HG03103 (cell line): Measurements from ENCODE around the gene RAB3IL1.

Experiments used
- ATAC-seq: cut with Tn5 transposase; IDR thresholded peaks from one replicate; pipeline ENCODE4 v1.9.1; 2021; ENCODE audit warnings: low read depth; ENCODE audit not compliant: unreplicated experiment

RAB3IL1 gene

DNA sequence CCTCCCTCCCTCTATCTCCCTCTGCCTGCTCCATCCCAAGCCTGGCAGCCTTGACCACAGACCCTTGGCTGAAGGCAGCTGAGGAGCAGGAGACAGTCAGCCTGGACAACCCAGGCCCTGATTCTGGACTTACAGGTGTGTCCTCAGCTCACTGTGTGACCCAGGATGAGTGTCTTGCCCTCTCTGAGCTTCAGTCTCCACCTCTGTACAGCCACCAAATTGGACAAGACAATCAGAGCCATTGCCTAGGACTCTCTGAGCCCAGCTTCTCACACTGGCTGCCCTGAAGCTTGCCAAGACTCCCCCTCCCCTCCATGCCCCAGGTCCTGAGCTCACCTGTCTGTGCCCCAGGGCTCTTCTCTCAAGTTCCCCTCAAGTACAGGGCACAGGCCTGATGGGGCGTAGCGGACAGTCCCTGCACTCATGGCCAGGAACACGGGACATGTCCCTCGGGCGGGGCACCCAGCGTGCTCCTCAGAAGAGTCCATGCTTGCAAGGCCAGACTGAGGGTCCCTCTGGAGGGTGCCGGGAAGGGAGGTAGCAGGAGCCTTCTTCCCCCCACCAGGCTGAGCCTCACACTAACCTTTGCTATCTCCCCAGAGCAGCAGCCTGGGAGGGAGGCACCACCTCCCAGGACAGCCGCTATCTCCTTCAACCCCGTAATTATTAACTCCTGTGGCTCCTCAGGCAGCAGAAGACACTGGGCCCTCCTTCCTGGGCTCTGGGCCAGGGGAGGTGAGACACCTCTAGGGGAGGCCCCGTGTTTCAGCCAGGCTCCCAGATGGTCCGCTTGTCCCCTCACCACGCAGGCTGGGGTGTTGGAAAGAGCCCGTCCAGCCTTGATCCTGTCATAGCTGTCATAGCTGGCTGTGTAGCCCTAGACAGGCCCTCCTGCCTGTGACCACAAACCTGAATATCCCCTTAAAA is 2.6 kb upstream of the RAB3IL1 start:
- ATAC-seq, result no peak

DNA sequence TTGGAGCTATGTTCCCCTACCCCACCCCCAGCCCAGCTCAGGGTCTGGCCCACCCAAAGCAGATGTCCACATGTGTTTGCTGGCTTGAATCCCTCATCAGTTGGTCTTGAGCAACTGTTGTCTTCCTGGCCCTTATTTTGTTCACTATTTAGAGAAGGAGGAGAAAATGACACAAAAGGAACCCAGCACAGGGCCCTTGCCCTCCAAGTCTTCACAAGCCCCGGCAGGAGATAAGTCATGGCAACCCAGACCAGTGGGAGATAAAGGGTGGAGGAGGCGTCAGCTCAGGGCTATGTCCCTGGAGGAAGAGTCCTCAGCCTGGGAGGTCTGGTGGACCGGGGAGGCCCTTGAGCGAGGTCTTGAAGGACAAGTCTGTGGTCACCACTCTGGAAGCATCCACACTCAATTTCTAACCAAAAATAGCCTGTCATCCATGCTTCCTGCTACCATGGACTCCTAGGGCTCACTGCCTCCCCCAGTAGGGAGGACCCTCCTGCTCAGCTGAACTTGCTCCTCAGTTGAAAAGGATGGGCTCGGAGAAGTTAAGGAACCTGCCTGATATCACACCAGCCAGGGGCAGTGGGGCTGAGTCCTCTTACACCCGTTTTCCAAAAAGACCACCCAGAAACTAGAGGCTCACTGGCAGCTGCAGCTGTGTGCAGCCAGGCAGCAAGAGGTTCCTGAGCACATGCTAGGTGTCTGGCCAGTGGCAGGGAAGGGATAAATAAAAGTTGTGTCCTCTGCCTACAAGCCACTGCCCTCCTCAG is 1.8 kb upstream of the RAB3IL1 start:
- no peak for ATAC-seq

DNA sequence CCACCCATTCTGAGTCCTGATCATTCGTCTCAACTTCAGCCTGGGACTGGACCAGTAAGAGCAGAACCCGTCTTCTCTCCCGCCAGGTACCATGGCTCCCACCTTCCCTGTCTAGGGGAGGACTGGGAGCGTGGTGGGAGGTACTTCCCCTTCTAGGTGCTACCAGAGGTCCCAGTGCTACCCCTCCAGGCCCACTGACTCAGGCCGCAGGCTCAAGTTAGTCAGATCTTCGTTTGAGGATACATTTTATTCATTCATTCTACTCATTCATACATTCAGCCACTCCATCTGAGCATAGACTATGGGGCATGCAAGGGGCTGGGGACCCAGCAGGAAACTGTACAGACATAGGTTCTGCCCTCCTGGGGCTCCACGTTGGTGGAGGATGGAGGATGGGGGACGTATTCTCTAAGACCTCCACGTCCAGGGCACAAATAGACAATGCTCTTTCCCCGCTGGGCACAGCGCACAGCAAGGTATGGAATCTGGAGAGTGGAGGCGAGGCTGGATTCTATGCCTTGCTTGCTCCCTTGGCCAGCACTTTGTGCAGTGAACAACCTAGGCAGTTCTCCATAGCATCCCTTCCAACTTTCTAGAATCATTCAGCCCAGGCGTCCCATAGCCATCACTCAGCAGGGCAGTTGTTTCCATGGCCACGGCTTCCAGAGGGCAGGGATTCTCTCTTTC is 1.0 kb upstream of the RAB3IL1 start:
- ATAC-seq, result no peak

DNA sequence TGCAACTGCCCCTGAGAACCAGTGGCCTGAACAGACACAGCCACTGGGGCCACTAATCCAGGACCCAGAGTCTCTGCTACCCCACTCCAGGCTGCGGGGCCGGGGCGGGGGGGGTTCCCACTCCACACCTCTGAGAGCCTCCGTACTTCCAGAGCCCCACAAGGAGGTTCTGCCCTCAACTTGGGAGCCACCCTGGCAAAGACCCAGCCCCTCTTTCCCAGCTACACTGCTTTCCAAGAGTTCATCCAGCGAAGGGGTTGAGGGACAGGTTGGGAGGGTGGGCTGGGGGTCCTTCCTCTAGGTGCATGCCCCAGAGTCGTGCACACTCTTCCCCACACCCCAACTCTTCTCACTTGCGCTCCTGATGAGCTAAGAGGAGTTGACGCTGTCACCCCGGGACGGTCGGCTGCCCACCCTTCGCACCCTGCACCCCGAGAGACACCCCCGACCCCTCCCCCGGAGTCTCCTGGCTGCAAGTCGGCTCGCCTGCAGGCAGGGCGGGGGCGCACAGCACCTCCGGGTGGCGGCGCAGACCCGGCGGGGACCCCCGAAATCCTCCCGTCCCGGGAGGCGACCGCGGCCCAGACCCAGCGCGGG is 531 bp downstream of the RAB3IL1 start:
- no peak for ATAC-seq

DNA sequence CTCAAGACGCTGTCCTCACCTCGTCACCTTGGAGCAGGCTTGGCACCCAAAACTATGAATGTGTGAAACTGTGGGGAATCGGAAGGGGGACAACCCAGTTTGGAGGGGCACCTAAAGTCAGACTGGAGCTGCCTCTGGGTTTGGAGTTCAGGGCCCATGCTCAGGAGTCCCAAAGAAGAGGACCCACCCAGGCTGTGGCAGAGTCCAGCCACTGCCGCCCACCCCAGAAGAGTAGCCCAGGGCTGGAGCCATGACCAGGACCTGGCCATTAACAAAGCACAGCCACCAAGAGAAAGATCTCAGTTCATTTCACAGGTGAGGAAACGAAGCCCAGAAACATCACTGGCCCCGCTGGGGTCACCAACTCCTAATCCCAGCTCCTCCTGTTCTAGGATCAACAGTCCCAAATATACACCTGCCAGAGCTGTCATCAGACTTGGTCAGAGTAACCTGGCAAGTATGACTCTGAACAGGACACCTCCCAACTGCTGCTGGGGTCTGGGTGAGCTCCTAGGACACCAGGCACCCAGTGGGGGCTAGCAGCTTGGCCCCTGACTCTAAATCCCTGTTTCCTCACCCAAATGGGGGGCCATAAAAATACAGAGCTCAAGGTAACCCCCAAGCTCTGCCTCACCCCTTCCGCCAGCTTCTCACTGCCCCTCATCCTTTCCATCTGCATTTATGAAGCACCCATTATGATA is 2.7 kb downstream of the RAB3IL1 start:
- ATAC-seq, result no peak

DNA sequence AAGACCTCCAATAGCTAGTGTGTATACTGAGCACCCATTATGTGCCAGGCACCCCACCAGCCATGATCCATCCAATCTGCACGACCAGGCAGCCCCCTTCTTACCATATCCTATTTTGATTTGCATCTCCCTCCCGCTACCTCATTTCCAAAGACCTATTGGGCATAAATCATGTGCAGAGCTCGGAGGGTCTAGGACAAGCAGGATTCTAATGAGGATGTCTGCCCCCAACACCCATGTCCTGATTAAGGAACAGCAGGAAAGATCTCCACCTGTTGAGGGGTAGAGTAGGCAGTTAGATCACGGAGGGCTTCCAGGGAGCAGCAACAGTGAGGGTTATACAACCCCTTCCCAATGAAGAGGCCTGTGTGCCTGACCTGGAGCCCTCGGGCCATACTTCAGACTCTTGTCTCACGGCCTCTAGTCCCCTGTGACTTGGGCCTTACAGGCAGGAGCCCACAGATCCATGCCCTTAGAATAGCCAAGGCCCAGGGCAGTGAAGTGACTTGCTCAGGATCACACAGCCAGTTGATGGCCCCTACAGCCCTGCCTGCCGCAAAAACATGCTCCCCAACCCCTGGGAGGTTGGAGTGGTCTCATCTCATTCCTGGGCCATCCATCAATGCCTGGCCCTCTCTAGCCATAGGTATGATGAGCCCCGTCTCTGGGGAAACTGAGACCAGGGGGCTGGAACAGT is 3.5 kb downstream of the RAB3IL1 start:
- ATAC-seq, result no peak

DNA sequence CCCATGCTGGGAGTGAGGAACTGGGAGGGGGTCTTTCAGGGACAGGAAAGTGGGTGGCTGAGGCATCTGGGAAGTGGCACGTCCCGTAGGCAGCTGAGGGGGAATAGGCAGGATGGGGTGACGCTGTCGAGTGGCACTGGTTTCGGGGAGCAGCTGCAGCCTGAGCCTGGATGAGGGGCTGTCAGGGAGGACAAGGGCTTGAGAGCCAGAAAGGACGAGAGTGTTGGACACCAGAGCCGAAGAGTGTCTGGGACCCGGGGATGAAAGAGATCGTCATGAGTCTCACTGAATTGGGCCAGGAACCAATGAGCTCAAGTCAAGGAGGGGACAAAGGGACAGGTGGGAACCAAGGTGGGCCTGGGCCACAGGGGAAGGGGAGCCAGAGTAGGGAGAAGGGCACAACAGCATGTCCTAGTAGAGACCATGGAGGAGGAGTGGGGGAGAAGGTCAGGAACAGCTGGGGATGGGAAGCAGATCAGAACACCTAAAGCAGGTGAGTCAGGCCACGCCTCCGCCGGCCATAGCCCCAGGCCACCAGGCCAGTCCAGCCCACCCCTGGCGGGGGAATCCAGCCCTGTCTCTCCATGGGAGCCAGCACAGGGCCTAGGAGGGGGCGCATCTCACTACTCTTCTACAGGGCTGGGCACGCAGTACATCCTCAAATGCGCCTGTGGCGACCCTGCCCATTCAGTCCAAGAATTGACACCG is 4.2 kb downstream of the RAB3IL1 start:
- ATAC-seq, result no peak

DNA sequence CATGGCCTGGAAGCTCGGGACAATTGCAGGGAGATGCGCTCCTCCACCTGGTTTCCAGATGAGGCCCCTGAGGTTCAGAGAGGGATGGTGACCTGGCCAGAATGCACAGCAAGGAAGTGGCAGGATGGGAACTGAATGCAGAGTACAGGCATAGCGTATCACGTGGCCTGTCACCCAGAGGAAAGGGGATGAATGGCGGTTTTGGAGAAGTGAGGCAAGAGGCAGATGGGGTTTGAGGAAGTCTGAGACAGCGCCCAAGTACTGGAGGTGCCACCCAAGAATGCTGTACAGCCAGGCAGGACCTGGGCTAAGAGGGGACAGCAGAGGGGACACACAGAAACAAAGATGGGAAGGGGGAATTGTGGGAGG is 4.9 kb downstream of the RAB3IL1 start:
- no peak for ATAC-seq

DNA sequence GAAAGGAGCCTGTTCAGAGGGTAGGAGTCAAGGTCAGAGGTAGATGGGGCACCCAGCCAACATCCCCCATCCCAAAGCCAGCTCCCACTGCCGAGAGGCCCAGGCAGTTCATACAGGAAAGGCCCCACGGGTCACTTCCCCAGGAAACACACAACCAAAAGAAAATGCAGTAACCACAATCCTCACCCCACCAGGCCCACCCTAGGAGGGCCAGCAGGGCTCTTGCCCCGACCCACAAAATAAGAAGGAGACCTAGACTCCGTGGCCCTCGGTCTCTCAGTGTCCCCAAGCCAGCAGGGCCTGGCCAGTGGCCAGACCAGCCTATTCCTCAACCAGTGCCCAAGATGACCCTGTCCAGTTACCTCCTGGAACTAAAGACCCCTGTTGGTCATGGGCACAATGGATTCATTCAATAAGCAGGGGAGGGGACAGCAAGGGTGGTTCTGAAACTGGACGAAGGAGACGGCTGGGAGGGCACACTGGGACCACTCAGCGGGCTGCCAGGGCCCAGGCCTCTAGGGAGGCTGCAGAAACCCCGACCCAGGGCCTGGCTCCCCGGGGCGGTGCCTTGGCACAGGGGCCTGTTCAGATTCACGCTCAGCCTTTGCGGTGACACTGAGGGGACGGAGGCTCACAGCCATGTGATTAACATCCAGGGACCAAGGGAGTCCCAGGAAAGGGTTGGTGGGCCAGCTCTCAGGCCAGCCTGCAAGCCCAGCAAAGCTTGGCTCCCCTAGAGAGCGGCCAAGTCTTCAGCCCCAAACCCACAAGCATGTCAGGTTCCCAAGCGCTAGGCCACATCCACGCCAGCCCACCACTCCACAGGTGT is 5.5 kb downstream of the RAB3IL1 start:
- ATAC-seq, result no peak

DNA sequence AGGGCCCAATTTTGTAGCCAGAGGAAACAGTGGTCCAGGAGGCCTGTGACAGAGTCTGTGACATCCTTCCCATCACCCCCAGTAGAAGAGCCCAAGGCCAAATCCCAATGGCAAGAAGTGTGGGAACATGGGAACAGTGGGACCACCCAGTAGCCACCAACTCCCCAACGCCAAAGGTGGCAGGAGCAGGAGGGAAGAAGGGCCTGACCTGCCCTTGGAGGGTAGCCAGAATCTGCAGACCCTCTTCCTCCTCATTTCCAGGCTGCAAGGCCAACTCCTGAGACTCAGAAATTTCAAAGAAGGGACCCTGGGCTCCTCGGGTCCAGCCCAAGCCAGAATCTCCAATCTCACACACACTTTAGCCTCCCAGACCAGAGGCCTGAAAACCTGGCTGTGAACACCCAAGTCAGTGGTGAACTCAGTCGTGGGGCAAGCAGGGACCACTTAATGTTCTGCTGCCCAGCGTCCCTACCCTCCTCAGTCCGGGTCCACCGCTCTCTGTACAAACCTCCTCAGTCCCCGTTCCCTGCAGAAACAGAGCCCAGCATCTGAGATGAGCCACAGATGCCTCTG is 6.2 kb downstream of the RAB3IL1 start:
- ATAC-seq, result no peak

DNA sequence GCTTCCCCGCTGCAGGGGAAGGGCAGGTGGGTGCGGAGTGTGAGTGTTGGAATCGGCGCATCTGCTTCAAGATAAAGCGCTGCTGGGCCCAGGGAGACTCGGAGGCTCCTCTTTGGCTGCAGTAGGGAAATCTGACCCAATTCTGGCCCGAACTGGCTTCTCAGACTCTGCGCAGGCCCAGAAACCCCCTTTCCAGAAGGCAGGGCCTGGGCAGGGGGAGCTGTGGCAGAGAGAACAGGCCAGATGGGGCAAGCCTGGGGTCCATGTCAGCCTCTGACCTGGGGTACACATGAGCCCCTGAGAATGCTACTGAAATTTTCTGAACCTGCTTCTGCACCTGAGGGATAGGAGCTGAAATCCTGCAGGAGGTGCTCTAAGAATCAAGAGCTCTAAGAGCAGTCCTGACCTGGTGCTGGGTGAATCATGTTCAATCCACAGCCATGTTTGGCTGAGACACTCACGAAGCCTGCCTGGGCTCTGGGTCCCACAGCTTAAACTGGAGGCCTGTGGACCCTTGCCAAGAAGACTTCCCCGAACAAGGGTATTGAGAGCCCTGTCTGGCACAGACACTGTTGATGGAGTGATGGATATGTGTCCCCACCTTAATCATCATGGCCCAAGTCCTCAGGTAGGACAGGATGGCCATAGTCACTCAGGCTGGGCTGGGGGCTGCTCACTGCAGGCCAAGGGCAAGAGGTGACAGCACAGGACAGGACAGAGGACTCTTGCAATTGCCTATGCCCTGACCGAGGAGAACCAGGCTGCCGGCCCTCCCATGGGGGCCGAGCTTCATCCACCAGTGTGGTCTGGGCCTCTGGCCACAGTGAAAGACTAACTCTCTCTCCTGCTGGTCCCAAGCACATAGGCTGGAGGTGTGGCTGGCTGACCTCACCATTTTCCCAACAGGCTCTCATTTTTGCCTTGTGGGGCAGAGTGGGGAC is 6.9 kb downstream of the RAB3IL1 start:
- ATAC-seq, result no peak

DNA sequence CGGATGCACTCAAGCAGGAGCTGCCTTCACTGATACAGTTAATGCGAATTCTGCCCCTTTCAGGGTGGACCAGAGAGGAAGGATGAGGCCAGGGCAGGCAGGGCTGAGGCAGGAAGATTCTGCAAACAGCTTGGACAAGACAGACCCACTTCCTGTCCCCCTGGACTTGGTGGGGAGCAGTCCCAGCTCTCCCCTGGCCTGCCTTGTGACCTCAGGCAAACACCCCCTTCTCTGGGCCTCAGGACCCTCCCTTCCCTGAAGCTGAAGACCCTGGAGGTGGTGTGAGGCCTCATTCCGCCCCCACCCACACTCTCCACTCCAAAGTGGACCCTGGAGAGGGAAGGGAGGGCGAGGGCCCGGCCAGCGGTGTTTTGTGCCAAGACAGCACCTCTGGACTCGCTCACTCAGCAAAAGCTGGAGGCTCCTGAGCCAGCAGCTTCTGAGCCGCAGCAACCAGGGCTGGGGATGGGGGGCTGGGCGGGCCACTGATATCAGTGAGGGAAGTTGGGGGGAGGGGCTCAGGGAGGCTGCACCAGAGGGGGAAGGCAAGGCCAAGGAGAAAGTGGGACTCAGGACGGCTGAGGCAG is 8.5 kb downstream of the RAB3IL1 start:
- no peak for ATAC-seq

DNA sequence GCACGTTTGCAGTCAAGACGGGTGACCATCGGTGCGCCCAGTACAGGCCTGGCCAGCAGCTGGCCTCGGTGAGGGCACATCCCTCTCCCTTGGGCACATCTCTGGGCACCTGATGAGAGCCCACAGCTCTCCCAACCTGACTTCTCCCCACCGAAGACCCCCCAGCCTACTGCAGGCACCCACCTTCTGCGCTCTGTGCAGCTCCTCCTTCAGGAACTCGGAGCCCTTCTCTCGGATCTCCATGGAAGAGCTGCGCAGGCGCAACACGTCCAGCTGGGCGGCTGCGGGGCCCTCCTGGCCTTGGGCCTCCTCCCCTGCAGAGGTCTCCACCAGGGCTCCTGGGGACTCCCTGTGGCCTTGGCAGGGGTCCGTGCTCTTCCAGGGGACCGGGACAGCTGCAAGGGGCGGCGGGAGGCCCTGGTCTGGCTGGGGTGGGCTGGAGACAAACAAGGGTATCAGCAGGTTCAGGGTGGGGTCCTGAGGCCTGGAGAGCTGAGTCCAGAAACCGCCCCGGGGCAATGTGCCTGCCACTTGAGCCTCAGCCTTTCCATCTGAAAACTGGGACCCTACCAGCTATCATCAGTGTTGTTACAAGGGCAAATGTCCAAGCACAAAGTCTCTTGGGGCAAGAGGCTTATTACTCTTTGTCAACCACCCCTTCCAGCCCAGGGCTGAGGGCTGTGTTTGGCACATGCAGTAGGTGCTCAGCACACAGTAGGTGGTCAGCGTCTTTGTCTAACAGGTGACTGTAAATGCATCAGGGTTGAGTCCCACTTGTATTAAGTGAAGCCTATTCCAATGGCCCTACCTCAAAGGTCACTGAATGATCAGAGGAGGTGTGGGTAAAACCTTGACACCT is 9.3 kb downstream of the RAB3IL1 start:
- no peak for ATAC-seq

DNA sequence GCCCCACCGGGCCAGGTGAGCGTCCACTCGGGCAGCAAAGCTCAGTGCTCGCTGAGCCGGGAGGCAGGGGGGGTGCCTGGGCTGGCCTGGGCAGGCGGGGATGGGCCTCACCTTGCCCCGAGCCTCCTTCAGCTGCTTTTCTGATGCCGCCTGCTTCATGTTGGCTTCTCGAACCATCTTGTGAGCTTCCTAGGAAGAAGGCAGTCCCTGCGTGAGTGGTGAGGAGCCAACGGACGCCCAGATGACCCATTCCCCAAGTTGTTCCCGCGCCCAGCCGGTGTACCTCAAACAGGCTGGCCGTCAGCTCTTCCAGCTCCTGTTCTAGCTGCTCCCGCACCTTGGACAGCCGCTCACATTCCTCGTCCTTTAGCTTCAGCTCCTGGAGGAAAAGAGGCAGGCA is 10.1 kb downstream of the RAB3IL1 start:
- no peak for ATAC-seq

DNA sequence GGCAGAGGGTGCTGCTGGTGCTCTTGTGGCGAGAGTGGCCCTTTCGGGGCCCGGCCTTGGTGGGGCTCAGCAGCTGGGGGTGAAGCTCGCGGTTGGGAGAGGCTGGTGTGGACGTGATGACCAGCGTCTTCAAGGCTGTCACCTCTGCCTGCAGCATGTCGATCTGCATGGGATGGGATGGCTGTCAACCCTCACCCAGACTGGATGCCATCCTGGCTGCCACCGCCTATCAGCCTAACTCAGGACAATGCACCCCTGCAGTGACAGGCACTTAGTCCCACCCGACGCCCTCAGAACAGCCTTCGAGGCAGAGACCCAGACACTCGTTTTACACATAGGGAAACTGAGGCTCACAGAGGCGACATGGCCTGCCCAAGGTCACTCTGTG is 10.8 kb downstream of the RAB3IL1 start:
- ATAC-seq, result no peak
